Stimulated activated CD8-positive, alpha-beta memory T cell treated with anti-CD3 and anti-CD28 coated beads, Interleukin-15, amount 100 ng/mL, for 48 hours (primary cell): ENCODE data around the gene COTL1.
"Not testable (repeated sequence)": the region's sequence is repeated elsewhere in the genome, so short reads cannot be mapped to it uniquely, and the experiment has no call there.

ENCODE experiments used
- DNase-seq, 2 donors: peaks; one replicate each; pipeline ENCODE4 v3.0.0-alpha.2; 2020; ENCODE audit warnings: low read depth in 2 of 2

COTL1 gene

DNA sequence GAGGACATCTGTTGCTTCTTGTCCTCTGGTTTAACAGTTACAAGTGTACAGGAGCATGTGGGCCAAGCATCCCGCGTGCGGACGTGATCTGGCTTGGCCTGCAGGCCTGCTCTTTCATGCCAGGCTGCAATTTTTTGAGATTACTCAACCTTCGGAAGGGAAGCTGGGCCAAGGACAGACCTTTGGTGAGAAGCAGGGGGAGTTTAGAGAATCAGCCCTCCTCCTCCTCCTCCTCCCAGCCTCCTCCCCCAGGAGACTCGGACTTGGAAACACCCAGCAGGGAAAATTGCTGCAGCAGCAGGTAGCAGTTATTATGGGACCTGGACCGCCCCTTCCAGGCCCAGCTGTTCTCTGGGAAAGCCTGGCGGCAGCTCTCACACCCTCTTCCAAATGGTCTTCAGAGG, 25.3 kb upstream of the COTL1 start:
- DNase-seq: no peak

DNA sequence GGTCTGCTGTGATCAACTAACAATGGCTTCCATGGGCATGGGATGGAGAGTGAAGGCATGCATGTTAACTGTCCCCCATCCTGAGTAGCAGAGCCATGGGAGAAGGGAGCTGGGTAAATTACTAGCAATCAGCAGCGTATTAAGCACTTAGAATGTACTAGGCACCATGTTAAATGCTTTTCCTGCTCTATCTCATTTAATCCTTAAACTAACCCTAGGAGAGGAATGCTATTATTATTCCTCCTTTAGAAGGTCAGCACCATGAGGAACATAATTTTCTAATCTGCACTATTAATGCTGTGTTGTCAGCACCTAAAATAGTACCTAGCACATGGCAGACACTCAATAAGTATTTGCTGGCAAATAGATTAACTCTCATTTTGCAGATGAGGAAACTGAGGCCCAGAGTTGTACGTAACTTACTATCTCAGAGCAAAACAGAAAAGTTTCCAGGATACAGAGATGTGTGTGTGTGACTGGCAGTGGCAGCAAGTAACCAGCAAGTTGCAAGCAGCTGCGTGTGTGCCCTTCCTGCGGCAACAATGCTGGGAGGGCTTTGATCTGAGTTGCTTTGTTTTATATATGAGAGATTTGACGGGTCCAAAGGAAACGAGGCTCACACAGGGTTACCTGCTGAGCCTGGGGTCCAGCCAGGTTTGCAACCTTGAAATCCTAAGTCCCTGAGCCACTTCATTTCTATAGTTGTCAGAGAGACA, 23.9 kb upstream of the COTL1 start:
- no peak for DNase-seq

DNA sequence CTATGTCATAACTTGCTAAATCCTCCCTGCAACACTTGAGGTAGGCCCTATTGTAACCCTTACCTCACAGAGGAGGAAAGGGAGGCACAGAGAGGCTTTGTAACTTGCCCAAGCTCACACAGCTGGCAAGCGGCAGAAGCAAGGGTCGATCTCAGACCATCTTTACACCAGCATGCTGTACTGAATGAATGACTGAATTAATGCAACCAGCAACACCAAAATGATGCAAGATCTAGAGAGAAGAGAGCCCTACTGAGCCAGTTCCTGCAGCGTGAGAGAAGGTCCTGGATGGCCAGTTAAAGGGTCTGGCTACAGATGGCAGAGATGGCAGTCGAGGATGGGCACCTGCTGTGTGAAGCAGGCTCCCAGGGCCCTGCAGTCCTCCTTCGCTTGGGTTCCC, 22.3 kb upstream of the COTL1 start:
- DNase-seq: no peak

GRCh38 chr16:84638231-84638806, 20.4 kb upstream of the COTL1 start:
- DNase-seq: no peak

GRCh38 chr16:84637709-84638108, 19.8 kb upstream of the COTL1 start:
- DNase-seq: no peak

DNA sequence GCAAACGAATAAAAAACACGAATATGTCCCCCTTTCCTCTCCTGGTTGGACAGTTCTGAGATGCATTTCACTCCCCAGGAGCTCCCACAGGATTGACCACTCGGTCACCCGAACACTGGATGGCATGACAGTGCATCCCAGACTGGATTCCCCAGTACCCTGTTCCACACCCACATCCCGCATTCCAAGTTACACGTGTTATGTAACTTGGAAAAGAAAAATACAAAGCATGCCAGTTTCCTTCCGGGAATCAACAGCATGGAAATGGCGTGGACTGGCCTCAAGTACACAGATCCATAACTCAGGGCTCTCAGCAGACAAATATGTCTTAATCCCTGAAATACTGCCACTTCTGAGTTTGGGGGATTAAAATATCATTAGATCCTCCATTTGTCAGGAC, 17.8 kb upstream of the COTL1 start:
- DNase-seq: no peak

- DNase-seq: no peak
Observed at GRCh38 chr16:84633622-84634021, 15.7 kb upstream of the COTL1 start.

DNA sequence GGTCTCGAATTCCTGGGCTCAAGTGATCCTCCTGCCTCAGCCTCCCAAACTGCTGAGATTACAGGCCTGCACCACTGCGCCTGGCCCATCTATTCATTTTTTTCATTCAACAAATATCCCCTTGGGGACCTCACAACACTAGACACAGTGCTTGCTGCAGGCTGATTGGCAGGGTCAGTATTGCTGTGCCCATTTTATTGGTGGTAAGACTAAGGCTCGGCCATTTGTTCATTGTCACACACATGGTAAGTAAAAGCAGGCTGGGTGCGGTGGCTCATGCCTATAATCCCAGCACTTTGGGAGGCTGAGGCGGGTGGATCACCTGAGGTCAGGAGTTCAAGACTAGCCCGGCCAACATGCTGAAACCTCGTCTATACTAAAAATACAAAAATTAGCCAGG, 15.0 kb upstream of the COTL1 start:
- not testable (repeated sequence) for DNase-seq

GRCh38 chr16:84631886-84632285, 14.0 kb upstream of the COTL1 start:
- no peak for DNase-seq

DNA sequence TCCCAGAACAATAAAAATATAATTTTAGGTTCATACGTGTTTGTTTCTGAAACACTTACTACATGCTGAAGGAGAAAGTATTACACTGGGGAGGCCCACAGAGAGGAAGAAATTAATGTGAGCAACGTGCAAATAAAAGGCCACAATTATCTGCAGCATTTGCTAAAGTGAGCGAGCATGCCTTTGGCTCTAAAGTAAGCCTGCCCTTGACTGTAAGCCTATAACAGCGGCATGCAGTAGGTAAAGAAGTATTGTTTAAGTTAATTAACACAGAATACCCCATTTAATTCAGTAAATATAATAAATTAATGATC, 13.2 kb upstream of the COTL1 start:
- DNase-seq: no peak

DNA sequence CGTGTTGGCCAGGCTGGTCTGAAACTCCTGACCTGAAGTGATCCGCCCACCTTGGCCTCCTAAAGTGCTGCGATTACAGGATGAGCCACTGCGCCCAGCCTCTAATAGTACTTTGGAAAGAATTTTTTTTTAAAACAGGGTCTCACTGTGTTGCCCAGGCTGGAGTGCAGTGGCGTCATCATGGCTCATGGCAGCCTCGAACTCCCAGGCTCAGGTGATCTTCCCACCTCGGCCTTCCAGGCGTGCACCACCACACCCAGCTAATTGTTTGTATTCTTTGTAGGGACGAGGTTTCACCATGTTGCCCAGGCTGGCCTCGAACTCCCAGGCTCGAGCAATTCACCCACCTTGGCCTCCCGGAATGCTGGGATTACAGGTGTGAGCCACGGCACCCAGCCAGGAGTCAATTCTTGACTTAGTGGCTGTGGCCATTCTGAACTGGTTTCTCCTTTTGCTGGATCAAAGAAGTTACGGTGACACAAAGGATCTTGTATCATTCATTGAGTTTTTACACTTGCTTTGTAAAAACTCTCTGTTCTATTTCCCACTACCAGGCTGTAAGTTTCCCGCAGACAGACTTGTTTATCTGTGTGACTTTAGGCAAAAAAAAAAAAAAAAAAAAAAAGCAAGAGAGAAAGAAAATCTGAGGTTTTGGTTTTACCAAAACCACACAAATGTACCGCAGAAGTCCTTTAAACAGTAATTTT, 12.7 kb upstream of the COTL1 start:
- DNase-seq: no peak

- DNase-seq: no peak
Observed at GRCh38 chr16:84630009-84630408, 12.1 kb upstream of the COTL1 start.

DNA sequence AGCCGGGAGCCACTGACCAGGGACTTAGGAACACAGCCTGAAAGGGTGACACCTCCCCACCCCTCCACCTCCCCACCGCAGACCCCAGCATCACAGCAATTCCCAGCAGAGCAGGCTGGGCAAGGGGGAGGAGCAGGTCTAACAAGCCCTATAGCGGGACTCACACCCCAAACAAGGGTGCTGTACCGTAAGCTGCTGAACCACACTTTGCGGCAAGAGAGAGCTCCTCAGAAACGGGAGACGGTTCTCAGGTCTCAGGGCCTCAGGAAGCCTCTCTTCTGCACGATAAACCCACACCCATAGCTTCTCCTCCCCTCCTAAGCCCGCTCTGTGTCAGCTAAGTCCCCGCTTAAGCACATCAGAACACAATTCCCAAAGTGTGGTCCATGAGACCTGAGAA, 11.7 kb upstream of the COTL1 start:
- no peak for DNase-seq

DNA sequence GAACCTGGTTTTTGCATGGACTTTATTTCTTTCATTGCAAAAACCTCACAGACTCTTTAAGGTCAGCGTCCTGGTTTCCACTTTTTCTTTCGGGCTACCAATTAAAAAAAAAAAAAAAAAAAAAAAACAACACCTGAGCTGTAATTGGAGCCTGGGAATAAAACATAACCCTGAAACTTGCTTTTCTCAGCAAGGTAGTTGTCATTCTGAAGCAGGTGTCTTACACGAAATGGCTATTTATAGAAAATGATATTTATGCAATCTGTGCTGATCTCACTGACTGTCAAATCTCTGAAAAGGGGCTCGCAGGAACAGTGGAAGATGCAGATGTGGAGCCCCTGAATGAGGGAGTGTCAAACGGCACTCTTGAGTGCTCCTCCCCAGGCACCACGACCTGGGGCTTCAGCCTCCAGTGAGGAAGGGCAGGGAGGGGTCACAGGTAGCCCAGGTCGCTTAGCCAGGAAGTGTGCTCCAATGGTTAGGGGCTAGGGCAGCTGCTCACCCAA, 10.4 kb upstream of the COTL1 start:
- no peak for DNase-seq

DNA sequence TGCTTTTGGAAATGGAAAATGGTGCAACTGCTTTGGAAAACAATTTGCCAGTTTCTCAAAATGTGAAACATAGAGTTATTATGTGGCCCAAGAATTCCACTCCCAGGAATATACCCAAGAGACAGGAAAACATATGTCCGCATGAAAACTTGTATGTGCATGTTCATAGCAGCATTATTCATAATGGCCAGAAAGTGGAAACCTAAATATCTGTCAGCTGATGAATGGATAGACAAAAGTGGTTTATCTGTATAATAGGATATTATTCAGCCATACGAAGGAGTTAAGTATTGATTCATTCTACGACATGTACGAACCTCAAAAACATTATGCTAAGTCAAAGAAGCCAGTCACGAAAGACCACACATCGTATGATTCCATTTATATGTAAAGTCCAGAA, 7.7 kb upstream of the COTL1 start:
- no peak for DNase-seq

- not testable (repeated sequence) for DNase-seq
Observed at GRCh38 chr16:84620913-84621312, 3.0 kb upstream of the COTL1 start.

DNA sequence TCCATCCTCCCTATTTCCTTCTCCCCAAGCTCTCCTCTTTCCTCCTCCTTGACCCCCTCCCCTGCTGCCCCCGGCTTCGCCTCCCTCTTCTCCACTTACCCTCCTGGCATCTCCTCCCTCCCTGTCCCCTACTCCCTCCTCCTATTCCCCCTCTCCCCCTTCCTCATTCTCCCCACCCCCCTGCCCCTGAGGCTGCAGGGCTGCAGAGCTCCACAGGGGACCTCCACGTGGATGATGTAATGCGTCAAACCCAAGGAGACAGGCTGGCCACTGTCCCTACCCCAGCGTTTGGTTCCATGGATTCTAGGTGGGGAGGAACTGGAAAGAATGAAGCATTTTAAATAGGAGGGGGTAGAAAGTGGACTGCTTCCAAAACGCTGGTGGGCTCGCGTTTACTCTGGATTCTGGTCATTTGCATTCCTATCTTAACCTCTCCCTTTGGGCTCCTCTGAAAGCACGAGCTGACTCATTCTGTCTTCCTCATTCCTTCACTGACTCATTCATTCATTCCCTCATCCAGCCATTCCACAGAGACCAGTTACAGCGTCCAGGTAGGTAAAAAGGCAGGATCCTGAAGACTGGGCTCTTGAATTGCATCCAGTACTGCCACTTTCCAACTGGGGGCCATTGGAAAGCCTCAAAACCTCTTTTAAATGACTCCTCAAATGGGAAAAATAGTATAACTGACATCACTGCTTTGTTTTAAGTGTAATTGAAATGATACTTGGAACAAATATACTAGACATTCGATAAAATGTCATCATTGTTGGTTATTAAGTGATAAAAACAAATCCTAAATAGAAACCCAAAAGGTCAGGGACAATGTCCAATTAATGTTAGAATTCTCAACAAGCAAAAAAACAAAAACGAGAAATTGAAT, 943 bp upstream of the COTL1 start:
- DNase-seq: no peak

DNA sequence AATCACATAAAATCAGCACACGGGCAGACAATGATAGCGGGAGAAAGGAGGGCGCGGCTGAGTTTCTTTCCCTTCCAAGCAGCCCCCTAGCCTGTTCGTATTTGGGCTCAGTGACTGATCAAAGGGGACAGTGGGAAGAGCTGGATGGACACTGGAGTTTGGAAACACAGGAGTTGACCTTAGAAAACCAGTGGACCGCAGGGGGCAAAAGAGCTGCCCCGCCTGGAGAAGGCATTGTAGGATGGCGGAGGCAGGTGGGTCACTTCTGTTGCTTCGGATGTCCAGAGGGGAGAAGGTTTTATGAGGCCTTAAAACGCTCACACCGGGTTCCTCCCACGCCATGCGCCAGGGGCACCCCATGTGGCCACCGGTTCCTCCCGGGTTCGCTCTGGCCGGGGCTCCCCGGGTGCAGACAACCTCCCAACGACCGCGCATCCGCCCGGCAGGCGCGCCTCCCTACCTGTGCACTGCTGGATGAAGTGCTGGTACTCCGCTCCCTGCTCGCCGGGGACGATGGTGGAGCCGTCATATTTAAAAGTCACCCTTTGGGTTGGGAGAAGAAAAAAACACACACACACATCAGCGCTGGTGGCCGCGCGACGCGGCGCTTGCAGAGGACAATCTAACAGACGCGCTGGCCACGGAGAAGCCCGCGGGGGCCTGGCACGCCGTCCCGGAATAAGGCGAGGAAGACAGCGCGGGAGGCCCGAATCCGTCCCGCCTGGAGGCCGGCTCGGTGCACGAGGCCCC, 662 bp downstream of the COTL1 start:
- no peak for DNase-seq

DNA sequence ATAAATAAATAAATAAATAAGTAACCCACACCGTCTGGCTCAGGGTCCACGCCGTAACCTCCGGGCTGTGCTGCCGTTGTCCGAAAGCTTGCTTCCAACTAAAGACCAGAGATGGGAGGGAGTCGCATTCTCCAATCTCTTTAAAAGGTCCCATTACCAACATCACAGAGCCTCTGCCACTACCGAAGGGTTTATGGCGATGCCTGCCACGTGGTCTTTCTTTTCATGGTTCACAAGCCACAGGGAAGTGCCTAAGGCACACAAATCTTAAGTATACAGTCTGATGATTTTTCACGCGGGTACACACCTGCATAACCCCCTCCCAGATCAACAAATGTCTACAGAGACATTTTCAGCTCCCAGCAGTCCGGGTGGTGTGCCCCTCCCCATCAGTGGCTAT, 1.4 kb downstream of the COTL1 start:
- no peak for DNase-seq

DNA sequence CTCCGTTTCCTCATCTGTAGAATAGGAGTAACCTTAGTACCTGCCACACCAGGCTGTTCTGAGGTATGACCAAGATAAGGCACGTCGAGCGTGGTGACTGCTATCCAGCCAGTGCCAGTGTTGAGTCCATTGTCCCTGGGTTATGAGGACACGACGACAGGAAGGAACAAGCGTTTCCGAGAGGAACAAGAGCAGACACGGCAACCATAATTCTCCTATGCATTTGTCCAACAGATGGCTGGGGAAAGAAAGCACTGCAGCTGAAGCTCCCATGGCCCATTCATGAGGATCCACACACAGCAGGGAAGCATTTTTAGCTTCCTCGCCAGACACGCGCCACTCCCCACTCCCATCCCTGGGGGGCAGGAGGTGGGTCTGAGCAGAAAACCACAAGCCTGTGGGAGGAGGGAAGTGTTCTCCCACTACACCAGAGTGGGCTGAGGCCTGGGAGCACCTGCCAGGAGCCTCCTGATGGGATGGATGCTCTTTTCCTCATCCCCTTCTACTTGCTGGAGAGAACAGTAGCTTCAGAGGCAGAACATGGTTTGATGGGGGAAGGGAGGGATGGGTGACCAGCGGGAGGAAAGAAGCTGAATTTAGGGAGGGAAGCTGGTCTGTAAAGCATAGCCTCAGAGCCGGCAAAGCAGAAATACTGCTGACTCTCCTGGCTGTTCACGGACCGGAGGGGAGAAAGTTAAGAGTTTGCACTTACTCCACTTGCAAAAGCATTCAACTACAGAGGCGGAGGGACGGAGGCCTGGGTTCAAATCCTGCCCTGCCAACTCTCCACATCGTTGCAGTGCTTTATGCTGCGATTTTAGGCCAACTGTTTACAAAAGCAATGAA, 2.7 kb downstream of the COTL1 start:
- no peak for DNase-seq

DNA sequence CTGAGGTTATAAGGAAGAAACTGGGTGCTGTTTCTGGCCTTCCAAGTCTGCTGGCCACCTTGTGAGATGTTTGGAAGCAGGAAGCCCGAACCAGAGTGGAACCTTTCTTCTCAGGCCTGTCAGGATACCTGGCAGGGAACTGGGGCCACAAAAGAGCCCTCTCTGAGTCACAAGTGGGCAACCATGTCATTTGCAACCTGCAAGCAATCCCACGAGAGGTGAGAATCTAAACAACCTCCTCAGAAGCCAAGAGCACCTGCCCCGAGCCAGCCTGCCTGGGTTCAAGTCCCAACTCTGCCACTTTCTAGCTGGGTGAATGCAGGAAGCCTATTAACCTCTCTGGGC, 3.3 kb downstream of the COTL1 start:
- DNase-seq: no peak
